ENCODE measurements around the gene LRRC8B.
"Not testable (repeated sequence)": the region's sequence is repeated elsewhere in the genome, so short reads cannot be mapped to it uniquely, and the experiment has no call there.

Gene LRRC8B

DNA sequence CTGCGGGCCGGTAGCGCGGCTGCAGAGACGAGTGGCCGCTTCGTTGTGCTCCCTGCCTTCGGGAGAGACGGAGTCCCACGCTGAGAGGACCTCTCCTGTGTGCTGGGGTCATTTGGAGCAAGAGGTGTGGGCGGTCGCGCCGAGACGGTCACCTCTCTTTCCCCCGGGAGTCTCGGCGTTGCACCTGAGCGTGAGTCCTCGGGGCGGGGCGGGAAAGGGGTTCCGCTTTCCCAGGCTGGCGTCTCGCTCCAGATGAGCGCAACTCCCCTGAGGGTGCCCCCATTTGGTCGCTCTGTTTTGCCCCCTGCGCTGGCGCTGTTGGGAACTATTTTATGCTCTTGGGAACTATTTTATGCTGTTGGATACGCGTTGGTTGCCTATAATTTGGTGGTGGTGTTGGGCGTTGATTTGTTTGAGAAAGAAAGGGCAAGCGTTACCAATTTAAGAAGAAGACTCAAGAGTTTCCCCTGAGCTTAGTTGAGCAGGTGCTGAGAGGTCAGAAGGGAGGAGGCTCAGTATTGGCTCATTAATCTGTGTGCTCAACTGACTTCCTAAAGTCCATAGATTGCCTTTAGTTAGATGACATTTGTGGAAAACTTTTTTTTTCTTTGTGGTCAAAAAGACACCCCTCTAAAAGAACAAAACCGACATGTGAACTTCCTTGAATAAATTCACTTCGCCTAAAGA lies 683 bp downstream of the LRRC8B start:
- DNase-seq, result peak; percentile 88

DNA sequence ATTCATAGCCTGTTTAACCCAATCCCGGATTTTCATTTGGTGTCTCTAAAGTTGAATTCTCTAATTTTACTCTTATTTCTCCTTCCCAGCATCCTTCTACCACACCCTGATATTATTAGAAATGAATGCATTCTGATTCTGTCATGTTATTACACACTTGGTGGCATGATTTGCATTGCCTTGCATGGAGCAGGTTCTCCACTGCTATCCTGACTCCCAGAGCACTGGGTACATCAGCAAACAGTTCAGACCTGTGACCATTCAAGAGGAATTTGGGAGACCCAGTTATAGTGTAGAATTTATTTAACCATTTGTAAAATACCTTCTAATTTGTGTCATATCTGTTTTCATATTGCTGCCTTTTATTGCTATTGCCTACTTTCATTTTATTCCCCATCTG lies 2.6 kb downstream of the LRRC8B start:
- DNase-seq, result peak; percentile 9

DNA sequence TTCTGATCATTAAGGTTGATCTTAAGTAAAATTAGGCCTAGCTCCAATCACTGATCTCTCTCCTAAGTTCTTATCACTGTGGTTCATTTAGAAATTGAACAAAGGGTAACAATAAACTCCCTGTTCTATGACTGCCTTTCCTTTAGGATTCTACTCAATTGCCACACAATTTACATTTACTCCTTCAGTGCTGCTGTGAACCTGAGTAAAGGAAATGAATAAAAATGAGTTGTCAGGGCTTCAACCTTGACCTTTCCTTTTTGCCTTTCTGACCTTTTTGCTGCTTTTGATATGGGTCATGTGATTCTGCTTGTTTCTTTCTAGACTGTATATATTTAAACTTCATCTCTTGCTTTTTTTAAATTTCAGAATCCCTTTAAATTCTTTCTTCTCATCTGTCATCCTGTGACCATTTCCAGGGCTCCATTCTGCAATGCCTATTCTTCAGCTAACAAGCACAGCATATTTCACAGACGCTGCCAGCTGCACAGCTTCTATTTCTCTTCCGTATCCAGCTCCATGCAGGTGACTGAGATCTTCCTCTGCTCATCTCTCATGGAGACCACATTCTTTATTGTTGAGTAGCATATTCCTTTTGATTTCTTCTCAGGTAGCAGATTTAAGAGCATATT lies 3.2 kb downstream of the LRRC8B start:
- DNase-seq, result peak; percentile 31

DNA sequence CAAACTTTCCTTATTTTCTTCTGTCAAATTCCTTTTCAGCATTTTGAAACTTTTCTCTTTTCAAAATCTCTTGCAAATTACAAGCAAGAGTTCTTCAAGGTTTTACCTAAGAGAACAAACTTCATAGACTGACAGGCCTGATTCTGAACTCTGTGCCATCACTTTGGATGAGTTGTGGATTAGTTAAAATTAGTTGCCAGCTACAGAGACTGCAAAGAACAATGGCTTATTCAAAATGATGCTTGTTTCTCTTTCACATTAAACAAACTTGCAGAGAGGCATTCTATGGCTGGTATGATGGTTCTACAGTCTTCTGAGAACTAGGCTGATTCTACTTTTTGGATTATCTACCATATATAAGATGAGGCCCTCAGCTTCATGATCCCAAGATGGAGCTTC lies 3.8 kb downstream of the LRRC8B start:
- no peak for DNase-seq

DNA sequence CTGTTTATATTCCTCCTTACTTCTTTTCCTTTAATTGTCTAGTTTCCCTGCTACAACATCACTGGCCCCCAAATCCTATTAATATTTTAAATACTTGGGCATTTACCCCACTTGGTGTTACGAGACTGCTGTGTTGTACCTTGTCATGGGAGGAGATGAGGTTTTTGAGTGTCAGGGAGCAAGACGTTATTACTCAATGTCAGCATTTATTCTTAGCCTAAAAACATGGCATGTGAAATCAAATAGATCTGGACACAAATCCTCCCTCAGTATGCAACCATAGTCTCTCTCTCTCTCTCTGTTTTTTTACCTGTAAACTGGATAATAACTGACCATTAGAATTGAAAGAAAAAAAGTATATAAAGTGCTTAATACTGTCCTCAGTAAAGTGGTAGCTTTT lies 4.6 kb downstream of the LRRC8B start:
- DNase-seq, result no peak

DNA sequence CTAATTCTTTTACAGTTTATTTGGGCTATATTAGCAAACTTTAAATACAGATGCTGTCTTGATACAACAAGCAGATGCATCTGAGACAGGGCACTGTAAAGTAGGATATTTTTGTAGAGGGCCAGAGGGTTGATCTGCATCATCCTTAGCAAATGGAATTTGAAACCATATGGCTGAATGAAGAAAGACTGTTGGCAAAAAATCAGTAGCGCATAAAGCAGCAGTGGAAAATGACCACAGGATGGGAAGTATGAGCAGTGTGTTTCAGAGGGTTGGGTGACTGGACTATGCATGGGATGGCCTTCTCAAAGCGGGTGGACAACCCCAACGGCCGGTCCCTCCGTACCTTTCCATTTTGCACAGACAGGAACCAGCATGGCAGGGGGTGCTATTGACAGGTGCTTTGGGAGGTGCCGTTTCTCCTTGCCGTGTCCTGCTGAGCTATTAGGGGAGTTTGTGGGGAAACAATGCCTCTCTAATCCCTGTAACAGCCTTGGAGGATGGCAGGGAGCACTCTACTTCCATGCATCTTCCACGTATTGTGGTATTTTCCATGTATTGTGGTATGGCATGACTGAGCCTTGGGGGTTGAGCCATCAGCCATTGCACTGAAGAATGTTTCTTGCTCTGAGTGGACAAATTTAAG lies 5.9 kb downstream of the LRRC8B start:
- DNase-seq, result peak; percentile 81

DNA sequence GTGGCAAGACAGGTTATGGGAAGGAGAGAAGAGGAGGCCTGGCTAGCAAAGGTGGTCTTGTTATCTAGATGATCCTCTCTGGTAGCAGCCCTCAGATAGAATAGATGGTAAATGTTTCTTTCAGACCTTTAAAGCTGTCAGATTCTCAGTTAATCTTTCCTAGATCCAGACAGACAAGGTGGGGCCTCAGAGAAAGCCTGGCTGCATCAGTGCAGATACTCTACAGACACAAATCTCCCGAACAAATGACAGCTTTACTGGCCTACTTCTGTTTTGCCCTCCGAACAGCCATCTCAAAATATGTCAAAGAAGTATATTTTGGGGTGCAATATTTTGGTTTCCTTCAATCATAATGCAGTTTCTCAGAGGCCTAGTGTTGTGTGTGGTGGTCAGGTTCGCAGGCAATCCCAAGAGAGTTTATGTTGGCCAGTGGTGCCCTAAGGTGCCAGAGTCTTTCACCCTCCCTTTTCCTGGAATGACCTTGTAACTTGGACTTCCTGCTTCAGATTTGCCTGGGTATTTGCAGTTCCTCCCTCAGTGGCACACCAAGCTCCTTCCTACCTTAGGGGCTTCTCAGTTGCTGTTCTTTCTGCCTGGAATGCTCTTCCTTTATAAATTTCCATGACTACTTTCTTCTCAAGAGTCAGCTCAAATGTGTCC lies 7.0 kb downstream of the LRRC8B start:
- DNase-seq, result no peak

DNA sequence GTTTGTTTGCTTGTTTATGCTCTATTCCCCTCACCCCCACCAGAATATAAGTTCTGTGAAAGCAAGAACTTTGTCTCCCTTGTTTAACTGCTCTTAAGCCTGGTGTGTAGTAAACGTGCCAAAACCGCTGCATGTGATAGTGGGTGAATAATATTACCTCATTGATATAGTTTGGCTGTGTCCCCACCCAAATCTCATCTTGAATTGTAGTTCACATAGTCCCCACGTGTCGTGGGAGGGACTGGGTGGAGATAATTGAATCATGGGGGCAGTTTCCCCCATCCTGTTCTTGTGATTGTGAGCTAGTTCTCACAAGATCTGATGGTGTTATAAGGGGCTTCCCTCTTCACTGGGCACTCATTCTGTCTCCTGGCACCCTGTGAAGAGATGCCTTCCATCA lies 7.6 kb downstream of the LRRC8B start:
- no peak for DNase-seq

DNA sequence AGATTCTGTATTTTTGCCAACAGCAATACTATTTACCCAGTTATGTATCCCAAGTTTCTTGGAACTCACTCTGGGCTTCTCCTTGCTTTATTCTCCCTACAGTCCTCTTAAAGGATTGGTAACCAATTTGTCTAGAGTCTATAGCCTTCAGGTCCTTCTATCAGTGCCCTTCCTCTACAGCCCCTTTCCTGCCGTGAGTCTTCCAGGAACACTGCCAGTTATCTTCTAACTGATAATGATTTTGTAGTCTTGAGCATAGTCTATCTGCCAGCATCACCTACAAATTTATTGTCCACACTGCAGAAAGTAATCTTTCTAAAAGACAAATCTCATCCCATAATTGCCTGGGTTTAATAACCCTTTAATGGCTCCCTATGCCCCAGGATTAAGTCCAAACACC lies 8.2 kb downstream of the LRRC8B start:
- DNase-seq, result no peak

DNA sequence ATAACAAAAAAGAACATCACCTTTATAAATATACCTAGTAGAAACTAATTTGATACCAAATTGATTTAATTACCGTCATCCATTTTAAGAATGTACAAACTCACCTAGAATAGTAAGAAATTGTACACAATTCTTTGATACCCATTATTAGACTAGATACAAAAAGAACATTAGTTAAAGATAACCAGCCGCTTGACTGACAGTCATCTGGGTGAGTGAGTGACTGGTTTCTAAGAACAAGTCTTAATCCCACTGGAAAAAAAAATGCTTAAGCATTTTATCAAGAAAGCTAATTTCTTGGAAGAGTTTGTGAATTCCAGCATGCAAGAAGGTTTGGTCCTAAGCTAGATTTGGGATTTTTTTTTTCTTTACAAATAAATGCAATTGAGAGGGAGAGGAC lies 10.9 kb downstream of the LRRC8B start:
- no peak for DNase-seq

DNA sequence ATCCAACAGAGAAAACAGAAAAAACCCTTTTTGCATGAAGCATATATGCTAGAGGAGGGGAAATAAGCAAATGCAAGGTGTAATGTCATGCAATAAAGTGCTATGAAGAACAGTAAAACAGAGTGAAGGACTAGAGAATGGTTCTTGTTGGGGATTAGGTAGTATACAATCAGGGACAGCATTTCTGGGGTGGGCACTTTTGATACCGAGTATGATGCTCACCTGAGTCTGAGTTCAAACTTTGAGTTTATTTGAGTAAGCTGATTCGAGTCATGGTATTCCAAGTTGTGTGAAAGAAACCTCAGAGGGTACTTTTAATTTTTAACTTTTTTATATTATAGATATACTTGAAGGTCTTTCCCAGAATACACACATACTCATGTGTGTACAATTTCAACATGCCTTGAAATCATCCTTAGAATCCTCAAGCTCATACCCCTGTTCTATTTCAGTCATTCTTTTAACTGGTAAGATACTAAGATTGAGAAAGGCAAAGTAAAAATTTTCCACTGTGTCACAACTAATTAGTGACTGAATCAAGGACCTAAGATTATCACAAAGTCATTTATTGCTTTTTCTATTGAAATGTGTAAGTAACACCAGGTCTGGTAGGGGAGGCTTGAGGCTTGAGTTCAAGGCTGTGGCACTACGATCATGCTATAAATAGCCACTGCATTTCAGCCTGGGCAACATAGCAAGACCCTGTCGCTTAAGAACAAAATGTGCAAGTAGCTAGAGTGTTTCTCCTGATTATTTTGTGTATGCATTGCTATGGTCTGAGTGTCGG lies 12.1 kb downstream of the LRRC8B start:
- DNase-seq, result no peak

DNA sequence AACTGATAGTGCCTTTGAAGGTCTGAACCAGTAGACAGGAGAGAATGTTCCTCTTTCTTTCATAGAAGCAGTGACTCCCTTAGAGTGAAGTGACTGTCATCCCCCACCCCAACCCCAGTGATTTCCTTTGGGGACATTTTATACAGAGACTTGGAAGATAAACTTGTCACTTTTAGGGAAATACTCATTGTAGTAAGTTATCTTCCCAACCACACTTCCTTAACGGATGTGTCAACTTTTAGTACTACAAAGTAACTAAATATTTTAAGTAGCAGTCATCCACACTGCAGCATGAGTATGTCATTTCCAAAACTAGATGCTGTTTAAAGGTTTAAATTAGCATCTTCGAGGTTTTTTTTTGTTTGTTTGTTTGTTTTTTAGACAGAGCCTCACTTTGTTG lies 13.7 kb downstream of the LRRC8B start:
- DNase-seq, result no peak

DNA sequence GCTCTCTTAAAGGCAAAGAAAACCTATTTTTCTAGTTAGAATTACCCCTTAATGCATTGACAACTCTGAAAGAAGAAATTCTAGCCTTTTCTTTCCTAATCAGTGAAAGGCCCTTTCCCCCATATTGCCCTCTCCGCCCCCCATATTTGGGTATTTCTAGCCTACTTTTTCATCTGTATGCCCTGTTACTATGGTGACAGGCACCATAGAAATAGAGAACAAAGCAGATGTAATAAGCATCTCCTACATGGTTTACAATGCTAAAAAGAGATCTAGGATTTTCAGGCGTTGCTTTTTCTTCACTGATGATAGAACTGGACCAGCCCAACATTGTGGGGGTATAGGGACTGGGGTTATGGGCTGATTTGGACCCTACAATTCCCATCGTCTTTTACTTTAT lies 14.5 kb downstream of the LRRC8B start:
- no peak for DNase-seq

DNA sequence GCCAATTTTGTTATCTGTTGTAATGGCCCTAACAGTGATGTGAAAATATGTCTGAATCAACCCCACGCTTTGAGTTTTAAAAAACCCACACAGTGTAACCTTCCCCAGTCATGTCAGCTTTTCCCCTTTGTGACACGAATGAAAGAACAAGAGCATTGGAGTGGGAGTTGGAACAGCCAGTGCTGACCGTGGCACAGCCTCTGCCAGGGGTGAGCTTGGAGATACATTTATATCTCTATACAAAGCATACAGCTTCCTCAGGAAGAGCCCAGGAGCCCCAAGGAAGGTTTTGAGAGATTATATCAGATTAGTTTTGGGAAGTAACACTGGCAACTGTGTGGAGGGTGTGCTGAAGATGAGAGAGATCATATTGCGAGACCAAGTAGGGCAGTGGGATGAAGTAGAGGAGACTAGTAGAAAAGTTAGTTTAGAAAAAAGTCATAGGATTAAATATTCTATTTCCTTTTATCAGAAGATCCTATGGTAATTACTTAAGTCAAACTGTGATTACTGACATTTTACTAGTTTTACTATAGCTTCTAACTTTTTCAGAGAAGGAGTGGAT lies 15.9 kb downstream of the LRRC8B start:
- no peak for DNase-seq

DNA sequence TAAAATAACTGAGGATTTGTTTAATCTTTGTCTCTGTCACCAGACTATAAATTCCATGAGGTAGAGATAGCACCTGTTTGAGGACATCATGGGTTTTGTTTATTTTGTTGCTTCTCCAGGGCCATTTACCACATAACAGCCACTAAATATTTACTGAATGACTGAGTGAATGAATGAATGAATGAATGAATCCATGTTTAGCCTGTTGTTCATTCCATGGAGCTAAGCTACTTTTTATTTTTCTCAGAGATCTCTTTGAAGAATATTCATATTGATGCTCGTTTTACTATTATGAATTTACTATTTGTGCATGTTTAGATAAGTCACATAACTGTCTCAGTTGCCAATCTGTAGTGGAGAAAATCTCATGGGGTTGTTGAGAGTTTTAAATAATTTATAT lies 17.7 kb downstream of the LRRC8B start:
- DNase-seq, result no peak

DNA sequence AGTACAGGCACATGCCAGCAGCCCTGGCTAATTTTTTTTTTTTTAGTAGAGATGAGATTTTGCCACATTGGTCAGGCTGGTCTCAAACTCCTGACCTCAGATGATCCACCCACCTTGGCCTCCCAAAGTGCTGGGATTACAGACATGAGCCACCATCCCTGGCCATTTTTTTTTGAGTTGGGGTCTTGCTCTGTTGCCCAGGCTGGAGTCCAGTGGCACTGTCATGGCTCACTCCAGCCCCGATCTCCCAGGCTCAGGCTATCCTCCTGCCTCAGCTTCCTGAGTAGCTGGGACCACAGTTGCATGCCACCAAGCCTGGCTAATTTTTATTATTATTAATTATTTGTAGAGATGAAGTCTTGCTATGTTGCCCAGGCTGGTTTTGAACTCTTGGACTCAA lies 19.0 kb downstream of the LRRC8B start:
- DNase-seq, result not testable (repeated sequence)

DNA sequence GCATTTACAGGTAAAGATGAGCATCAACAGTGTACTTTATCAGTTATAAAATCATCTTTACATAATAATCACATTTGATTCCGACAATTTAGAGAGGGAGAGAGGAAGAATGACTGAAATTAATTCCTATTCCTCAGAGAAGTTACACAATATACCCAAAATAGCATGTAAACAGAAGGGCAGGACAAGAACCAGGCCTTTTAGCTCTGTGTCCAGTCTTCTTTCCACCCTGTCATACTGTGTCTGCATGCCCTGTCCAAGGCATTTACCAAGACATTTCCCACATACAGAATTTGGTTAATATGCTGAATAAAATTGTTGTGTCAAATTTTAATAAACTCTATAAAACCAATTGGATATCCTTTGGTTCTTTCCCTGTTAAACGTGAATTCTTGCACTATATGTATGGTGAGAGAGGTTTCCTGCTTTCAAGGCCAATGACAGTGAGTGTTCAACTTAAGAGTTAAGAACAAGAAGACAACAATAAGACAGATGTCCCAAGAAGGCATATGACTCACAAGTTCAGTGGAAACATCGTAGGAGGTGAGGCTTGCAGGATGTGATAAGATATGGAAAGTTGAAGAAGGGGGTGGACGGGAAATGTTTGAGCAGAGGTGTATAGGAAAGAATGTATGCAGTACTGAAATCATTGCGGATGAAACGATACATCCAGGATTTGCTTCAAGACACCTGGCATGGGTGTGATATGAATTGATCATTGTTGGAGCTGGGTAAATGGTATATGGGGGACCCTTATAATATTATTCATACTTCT lies 20.8 kb downstream of the LRRC8B start:
- DNase-seq, result no peak

DNA sequence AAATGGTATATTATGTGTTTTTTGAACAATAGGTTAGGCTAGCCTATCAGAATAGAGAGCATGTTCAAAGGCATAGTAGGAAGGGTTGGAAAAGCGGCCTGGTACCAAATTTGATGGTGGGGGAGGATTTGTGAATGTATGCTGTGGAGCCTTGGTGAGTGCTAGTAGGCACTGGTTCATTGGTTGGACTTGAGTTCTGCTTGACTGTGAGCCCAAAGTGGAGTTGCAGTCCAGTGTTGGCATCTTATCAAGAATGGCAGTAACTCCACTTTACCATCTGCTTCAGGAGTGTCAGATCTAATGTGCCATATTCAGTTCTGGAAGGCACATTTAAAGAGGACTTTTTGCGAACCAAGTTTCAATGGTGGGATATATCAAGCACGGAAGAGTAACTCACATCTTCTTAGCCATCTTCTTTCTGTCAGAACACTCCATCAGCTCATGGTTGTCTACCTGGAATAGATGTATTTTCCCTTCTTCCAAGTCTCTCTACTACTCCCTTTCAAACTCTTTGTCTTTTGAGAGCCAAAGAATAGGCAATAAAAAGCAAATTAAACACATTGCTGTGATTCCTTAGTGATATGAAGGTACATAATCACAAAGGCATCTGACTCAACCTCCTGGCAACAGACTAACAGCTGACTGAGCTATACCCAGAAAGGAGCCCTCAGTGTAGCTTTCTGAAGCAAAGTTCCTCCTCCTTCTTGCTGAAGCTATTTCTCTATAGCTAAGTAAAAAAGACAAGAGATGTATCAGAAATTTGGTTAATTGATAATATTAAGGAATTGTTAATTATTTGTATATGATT lies 21.7 kb downstream of the LRRC8B start:
- DNase-seq, result peak; percentile 16

DNA sequence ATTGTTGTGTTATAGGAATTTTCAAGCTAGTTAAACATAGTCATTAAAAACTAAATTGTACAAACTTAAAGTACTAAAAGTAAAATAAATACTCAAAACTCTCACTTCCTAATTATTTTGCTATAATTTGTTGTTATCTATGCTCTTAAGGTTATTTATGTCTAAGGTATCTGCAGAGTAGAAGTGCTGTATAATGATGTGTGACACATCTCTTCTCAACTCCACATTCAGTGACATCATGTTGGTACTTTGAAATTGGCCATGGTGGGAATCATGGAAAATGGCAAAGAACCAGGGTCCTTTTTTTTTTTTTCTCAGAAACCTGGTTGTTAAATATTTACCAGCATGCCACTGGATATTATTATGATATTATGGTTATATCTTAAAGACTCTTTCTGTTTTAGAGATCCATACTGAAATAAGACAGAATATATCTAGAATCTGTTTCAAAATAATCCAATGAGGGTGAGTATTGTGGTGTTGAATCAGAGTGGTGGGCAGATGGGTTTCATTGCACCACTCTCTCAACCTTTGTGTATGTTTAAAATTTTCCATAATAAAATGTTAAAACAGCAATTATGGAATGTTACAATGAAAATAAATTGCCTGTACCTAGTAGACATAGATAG lies 22.4 kb downstream of the LRRC8B start:
- DNase-seq, result no peak

DNA sequence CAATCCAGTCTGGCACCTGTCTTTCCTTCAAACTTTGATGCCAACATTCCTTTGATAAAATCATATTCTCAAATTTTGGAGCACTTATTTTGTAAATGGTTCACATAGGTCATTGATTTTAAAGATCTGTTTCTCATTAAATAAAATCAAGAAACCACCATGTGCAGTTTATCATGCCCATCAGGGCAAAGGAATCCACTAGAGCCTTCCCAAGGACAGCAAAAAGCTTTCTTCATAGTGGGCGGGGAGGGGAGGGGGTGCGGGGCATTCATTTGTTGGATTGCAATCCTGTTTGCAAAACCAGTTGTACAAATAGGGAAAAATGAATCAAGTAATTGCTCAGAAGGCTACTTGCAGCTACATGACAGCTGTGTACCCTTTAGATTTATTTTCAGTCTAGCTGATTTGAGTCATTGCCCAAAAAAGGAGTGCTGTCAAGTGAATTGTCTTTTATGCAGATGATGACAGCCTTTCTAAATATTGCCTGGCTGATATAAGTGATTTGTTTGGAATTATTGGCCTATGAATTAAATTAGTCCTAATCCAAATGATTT lies 23.0 kb downstream of the LRRC8B start:
- DNase-seq, result peak; percentile 81
